ENCODE data around the gene HPCAL4.

GRCh38 chr1:39699419-39699818 lies 8.2 kb upstream of the HPCAL4 start:
- TF ChIP-seq CTCF (IDR thresholded peaks at IDR 0.05) = no peak
- TF ChIP-seq POLR2A (IDR thresholded peaks at IDR 0.05) = no peak

Measured in sigmoid colon (tissue), 3 donors.